HK-2 (cell line): ENCODE data around the gene ACTN3.
"Not testable (repeated sequence)": the region's sequence is repeated elsewhere in the genome, so short reads cannot be mapped to it uniquely, and the experiment has no call there.

Experiments
- DNase-seq: peaks from one replicate; pipeline ENCODE4 v3.0.0-alpha.2; 2018; ENCODE audit not compliant: unreplicated experiment

The ACTN3 gene

DNA sequence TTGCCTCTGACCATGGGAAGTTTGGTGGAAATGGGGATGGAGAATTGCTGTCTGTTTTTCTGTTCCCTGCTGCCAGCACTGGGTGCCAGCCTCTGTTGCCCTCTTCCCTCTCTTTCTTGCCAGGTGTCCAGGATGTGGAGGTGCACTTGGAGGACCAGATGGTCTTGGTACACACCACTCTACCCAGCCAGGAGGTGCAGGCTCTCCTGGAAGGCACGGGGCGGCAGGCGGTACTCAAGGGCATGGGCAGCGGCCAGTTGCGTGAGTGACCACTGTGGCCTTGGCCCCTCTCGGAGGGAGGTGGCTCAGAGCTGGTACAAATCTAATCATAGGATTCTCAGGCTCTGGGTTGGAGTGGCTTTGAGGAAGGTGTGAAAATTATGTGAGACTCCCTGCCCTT is 52.3 kb downstream of the ACTN3 start:
- DNase-seq, result no peak

- no peak for DNase-seq
Measured at GRCh38 chr11:66600219-66600618, 53.5 kb downstream of the ACTN3 start.

- DNase-seq, result no peak
Measured at GRCh38 chr11:66600631-66601233, 54.0 kb downstream of the ACTN3 start.

DNA sequence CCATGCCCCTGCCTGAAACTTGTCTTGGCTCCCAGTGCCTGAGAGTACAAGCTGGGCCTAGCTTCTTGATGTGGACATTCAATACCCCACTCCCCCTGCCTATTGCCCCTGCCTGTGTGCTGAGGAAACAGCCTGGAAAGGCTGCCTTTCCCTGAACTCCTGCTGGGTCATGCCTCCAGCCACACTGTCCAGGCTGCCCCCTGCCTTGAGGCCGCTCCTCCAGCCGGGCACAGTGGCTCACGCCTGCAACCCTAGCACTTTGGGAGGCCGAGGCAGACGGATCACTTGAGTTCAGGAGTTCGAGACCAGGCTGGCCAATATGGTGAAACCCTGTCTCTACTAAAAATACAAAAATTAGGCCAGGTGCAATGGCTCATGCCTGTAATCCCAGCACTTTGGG is 56.4 kb downstream of the ACTN3 start:
- DNase-seq, result no peak

- no peak for DNase-seq
Measured at GRCh38 chr11:66604155-66604554, 57.5 kb downstream of the ACTN3 start.

GRCh38 chr11:66606608-66607007 is 59.9 kb downstream of the ACTN3 start:
- DNase-seq, result not testable (repeated sequence)

DNA sequence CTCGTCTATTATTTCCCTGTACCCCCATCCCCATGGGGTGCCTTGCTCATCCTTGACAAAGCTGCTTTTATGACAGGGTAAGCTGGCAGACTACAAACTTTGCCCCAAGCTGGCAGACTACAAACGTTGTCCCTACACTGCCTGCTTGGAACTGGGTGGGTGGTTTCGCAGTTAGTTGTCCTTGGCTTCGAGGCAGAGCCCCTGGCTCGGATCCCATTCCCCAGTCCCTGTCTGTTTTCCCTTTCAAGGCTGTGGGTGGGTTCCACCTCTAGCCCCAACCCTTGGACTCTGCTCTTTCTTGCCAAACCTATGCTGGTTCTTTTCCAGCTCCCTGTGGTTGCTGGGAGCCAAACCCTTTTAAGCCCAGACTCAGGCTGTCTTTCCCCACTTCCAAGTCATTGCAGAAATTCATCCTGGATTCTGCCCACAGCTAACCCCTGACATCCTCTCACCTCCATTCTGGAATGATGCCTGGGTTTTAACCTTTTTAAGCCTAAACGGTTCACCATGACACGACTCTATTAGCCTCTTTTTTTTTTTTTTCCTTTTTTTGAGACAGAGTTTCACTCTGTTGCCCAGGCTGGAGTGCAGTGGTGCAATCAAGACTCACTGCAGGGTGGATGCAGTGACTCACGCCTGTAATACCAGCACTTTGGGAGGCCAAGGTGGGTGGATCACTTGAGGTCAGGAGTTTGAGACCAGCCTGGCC is 60.6 kb downstream of the ACTN3 start:
- DNase-seq, result no peak

DNA sequence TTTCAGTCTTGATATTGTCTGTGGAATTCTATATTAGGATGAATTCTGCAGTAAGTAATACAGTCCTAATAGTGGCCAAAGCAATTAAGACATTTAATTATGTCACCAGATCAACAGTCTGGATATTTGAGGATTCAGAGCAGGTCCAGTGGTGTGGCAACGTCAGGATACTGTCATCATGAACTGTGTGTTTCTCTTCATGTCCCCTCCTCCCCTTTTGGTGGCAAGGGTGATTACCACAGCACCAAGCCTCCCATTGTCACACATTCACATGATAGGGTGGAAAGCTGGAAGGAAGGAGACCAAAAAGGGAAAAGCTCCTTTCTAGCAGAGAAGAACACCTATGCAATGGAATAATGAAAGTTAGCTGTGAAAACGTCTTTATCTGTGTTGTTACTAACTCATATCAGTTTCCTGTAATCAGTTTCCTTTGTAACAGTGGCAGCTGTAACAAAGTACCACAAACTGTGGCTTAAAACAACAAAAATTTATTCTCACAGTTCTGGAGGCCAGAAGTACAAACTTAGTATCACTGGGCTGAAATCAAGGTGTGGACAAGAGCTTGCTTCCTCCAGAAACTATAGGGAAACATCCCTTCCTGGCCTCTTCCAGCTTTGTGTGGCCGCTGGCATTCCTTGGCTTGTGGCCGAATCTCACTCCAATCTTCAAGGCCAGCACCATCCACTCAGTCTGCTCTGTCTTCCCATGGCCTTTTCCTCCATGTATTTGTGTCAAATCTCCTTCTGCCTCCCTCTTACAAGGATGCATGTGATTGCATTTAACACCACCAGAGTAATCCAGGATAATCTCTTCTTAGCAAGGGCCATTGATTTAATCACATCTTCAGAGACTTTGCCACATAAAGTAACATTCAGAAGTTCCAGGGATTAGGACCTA is 63.3 kb downstream of the ACTN3 start:
- DNase-seq, result no peak

DNA sequence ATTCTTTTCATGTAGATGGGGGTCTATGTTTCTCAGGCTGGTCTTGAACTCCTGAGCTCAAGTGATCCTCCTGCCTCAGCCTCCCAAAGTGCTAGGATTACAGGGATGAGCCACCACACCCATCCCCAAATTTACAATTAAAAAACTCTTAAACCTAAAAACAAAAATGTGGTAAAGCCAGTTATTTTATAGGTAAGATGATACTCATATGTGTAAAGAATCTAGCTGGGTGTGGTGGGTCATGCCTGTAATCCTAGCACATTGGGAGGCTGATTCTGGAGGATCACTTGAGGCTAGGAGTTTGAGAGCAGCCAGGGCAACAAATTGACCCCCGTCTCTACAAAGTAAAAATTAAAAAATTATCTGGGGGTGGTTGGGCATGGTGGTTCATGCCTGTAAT is 65.8 kb downstream of the ACTN3 start:
- DNase-seq, result no peak
